Stromal cell of bone marrow (primary cell): ENCODE results near the gene MAST2.

Source experiments
- DNase-seq: peaks from one replicate; pipeline ENCODE4 v3.0.0-alpha.2; 2012; ENCODE audit warnings: low read depth

Gene MAST2

GRCh38 chr1:46067652-46068051 is 264.2 kb downstream of the MAST2 start:
- DNase-seq, result no peak

DNA sequence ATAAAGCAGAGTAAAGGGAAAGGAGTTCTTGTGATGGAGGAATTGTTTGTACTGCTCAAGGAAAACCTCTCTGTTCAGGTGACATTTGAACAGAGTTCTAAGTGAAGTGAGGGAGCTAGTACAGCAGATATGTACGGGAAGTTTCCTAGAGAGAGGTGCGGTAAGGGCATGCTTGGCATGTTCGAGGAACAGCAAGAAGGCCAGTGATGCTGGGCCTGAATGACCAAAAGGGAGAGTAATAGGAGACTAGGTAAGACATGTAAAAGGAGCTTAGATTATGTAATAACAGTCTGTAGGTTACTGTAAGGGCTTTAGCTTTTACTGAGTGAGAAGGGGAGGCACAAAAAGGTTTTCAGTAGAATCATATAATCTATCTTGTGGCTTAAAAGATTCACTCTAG is 265.1 kb downstream of the MAST2 start:
- no peak for DNase-seq

- no peak for DNase-seq
These were observed 266.9 kb downstream of the MAST2 start for GRCh38 chr1:46070164-46070814.

- no peak for DNase-seq
These were observed 269.6 kb downstream of the MAST2 start for GRCh38 chr1:46072975-46073374.

DNA sequence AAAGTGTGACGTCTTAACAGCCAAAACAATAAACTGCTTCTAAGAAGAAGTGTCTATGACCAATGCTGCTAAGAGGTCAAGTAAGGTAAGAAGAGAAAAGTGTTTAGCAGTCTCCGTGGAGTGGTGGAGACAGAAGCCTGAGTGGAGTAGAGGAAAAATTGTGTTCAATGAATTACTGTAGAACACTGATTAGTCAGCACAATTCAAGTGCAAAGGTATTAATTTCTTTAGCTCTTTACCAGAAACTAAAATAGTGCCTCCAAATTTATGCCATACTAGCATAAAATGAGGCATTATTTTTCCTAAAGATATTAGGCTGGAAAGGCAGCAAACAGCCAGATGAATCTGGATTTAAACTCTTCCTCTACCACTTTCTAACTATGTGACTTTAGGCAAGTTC is 272.9 kb downstream of the MAST2 start:
- DNase-seq, result no peak

- no peak for DNase-seq
These were observed 274.2 kb downstream of the MAST2 start for GRCh38 chr1:46077644-46078043.

DNA sequence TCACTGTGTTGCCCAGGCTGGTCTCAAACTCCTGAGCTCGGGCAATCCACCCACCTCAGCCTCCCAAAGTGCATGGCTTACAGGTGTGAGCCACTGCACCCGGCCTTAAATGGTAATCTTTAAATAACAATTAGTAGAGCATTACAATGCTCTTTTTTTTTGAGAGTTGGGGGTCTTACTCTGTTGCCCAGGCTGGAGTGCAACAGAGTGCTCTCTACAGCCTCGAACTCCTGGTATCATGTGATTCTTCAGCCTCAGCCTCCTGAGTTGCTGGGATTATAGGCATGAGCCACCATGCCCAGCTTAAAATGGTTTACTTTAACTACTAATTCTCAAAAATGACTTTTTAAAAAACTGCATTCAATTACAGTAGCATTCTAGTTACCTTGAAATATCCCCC is 276.8 kb downstream of the MAST2 start:
- DNase-seq, result no peak

GRCh38 chr1:46081206-46081605 is 277.8 kb downstream of the MAST2 start:
- DNase-seq, result no peak

DNA sequence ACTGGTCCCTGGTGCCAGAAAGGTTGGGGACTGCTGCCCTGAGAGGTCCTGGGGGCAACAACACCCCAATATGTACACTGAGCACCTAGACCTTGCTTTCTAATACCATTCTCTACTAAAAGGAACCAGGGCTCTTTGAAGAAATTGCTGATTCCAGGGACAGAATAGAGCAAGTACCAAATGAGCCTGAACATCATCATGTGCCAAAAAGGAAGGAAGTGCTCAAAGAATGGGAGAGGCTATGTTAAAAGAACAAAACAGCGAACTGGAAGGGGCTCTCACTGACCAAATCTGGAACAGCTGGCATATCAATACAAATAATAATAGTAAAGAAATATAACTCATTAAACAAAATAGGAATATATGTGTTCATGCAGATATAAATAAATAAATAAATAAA is 278.2 kb downstream of the MAST2 start:
- DNase-seq, result no peak

- no peak for DNase-seq
These were observed 280.2 kb downstream of the MAST2 start for GRCh38 chr1:46083579-46083978.

- no peak for DNase-seq
These were observed 281.4 kb downstream of the MAST2 start for GRCh38 chr1:46084553-46085451.
